Heart left ventricle (tissue), 16 donors: ENCODE results near the gene NEU1. TPM values are rescaled to one million over a fixed set of nuclear protein-coding genes. Genes with fewer than 3 reads are reported as not detected.
A peak's percentile ranks its signal among the peaks of the same experiment; 100 is the strongest.
"Not testable (repeated sequence)": the region's sequence is repeated elsewhere in the genome, so short reads cannot be mapped to it uniquely, and the experiment has no call there.

Experiments
- ATAC-seq, 4 donors: fragments of 200-7000 bp; cut with Tn5 transposase; one replicate each; pipeline ENCODE4 v1.9.1; 2020 to 2022; ENCODE audit warnings: moderate library complexity in 4 of 4, mild to moderate bottlenecking in 3 of 4, moderate number of reproducible peaks in 1 of 4
- DNase-seq, 5 donors: peaks; one replicate each; pipeline ENCODE4 v3.0.0-alpha.2; 2020
- H3K27ac ChIP-seq, 12 donors: fragments of 200-600 bp; sonication (generic) in 4 of 12; one replicate each; pipeline versions ENCODE4 v1.5.0 to v1.8.0; 2016 to 2022; ENCODE audit warnings: mild to moderate bottlenecking in 2 of 12
- H3K27me3 ChIP-seq, 9 donors: fragments of 200-600 bp; sonication (generic) in 2 of 9; one replicate each; pipeline versions ENCODE4 v1.5.1 to v1.8.0; 2016 to 2022; ENCODE audit warnings: mild to moderate bottlenecking in 3 of 9
- H3K36me3 ChIP-seq, 9 donors: fragments of 200-600 bp; sonication (generic) in 2 of 9; one replicate each; pipeline versions ENCODE4 v1.5.0 to v1.8.0; 2018 to 2022; ENCODE audit warnings: mild to moderate bottlenecking in 2 of 9
- H3K4me1 ChIP-seq, 12 donors: fragments of 200-600 bp; sonication (generic) in 4 of 12; one replicate each; pipeline versions ENCODE4 v1.5.0 to v1.8.0; 2016 to 2022; ENCODE audit warnings: mild to moderate bottlenecking in 3 of 12
- H3K4me3 ChIP-seq, 12 donors: fragments of 200-600 bp; sonication (generic) in 4 of 12; one replicate each; pipeline versions ENCODE4 v1.5.0 to v1.8.0; 2017 to 2022; ENCODE audit warnings: mild to moderate bottlenecking in 9 of 12, moderate library complexity in 4 of 12
- H3K9me3 ChIP-seq, 12 donors: fragments of 200-600 bp; sonication (generic) in 4 of 12; one replicate each; pipeline versions ENCODE4 v1.5.0 to v1.8.0; 2016 to 2022; ENCODE audit warnings: mild to moderate bottlenecking in 1 of 12
- POLR2A ChIP-seq, 2 donors: fragments of 450-650 bp; IDR thresholded peaks; one replicate each; pipeline ENCODE4 v1.6.1; 2017; ENCODE audit warnings: antibody characterized with exemption in 2 of 2, mild to moderate bottlenecking in 2 of 2, moderate library complexity in 2 of 2
- WGBS, 4 donors: extraction: QIAGEN DNeasy Blood & Tissue Kit in 2 of 4; methylation state at CpG; one replicate each; pipeline versions ENCODE4 v1.1.5 to v1.1.7; 2013 to 2018; 5-methylcytosine and 5-hydroxymethylcytosine counted together
- intact Hi-C, 10 donors: fragments of 100-400 bp; cut with DNase I; formaldehyde crosslinking; loops; one replicate each; pipeline versions ENCODE4 v1.11.1 to v1.14.2; 2022
- polyA plus RNA-seq, 2 donors: library from polyadenylated mRNA; stranded (reverse); fragments of 200-250 nt; gene quantifications; one replicate each; pipeline ENCODE4 v1.2.3, GENCODE V29; 2013
- total RNA-seq, 9 donors: library from RNA; depleted of rRNA in 2 of 9; stranded (reverse); fragments of >200 nt in 2 of 9; fragmentation: NEBNext Ultra II Directional in 3 of 9; extraction: Animal tissue kit (Norgen Biotek cat#: 25700) in 3 of 9; gene quantifications; one replicate each; pipeline versions ENCODE4 v1.1.0 to v1.2.4, GENCODE V29; 2016 to 2023
- TF ChIP-seq, protein P1 (sequence below), 12 donors: fragments of 200-600 bp; sonication (generic) in 4 of 12; IDR thresholded peaks; one replicate each; pipeline versions ENCODE4 v1.5.0 to v1.8.0; 2018 to 2022; ENCODE audit warnings: antibody characterized with exemption in 12 of 12, mild to moderate bottlenecking in 5 of 12
- donor health status: ischemic (EF 13 %, LVEDD 7.1; RV severe dilation, severe dysfunction).
- donor health status: healthy with polysubstance abuse.
- donor health status: DM: no; HTN: yes; CAD: no.
- donor health status: DM: no; HTN: no; CAD: no.
- donor health status: ischemic (EF 25% LVEDD 6.9; RV normal size, moderate dysfunction).
- donor health status: ischemic (EF 25% LVEDD 5.7; RV mildly dilated, moderate dysfunction).
- donor health status: healthy.
- donor health status: DM: yes; HTN: yes; CAD: no.
- donor health status: ischemic (EF 35%, LVEDD 5.7; RV mildly dilated, moderate dysfunction).
- donor health status: nonischemic (EF 11% LVEDD 7.7; RV severe dilation, severe dysfunction).
- donor health status: DM: yes; HTN: yes; CAD: no.
- donor health status: PGD.
- donor health status: ischemic (EF 29% LVEDD 5.4; RV normal size, mild dysfunction).
- donor health status: nonischemic (EF 23%, LVEDD 6.1; RV moderate dilation, normal function).

The NEU1 gene
- total and polyA plus RNA-seq, 11 donors = 18.7 to 63.1 (median 27.6) TPM

DNA sequence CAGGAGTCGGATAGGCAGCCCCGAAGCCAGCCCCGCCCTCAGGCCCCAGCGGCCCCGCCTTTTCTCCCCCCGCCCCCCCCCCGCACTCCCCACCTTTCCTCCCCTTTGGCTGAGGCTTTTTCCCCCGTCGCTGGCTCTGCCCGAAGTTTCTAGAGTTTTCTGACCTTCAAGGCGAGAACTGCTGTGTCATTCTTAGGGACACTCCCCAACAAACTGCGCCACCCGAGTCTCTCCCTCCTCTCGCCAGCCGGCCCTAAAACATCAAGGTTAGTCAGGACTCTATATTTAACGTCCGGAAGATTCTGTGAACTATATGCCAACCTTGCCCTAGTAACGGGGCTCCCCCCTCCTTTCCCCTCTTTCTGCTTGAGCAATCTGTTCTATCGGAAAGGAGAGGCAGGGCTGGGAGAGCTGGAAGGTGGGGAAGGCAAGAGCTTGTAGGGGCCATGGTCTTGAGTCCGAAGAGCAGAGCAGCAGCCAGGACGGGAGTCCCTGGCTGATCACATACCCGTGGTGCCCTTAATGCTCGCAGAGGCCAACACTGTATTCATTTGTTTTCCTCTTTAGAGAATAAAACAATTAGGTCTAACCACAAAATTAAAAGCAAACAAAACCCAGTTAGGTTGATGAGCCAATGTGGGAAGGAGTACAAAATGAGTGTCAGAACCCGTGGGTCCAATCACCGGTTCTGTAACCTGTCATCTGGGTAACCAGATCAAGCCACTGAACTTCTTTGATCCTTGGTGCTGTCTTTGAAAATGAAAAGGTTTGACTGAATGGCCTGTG lies 40.4 kb downstream of the NEU1 start:
- 1 to 3% (median 2%) methylated on average over 24 to 25 of the region's 25 CpGs for WGBS, 4 donors
- Histone ChIP-seq H3K36me3 (peaks cover 0 to 3% (median 0%) of the 10 kb centered on the region in 9 donors), H3K4me1 (peaks cover 0 to 78% (median 52%) of the 10 kb centered on the region in 12 donors), H3K4me3 (peak overlapping the region; percentile 2 to 73 (median 62)), H3K9me3 (no peaks in the 10 kb centered on the region), H3K27ac (peak overlapping the region; percentile 93 to 100 (median 99)), H3K27me3 (no peaks in the 10 kb centered on the region)
- TF ChIP-seq, protein P1, sequence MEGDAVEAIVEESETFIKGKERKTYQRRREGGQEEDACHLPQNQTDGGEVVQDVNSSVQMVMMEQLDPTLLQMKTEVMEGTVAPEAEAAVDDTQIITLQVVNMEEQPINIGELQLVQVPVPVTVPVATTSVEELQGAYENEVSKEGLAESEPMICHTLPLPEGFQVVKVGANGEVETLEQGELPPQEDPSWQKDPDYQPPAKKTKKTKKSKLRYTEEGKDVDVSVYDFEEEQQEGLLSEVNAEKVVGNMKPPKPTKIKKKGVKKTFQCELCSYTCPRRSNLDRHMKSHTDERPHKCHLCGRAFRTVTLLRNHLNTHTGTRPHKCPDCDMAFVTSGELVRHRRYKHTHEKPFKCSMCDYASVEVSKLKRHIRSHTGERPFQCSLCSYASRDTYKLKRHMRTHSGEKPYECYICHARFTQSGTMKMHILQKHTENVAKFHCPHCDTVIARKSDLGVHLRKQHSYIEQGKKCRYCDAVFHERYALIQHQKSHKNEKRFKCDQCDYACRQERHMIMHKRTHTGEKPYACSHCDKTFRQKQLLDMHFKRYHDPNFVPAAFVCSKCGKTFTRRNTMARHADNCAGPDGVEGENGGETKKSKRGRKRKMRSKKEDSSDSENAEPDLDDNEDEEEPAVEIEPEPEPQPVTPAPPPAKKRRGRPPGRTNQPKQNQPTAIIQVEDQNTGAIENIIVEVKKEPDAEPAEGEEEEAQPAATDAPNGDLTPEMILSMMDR (IDR thresholded peaks at IDR 0.05) = no peak
- TF ChIP-seq POLR2A (IDR thresholded peaks at IDR 0.05) = peak in 1 of 2 donors; percentile 82
- peak; percentile 82 to 93 (median 89) for DNase-seq
- peak; percentile 58 to 82 (median 72) for ATAC-seq
- intact Hi-C loops = loop anchor here in 1 of 10 donors (5.0 kb wide), 1 partner anchor 90 kb away; no protein-coding TSS in a partner anchor

DNA sequence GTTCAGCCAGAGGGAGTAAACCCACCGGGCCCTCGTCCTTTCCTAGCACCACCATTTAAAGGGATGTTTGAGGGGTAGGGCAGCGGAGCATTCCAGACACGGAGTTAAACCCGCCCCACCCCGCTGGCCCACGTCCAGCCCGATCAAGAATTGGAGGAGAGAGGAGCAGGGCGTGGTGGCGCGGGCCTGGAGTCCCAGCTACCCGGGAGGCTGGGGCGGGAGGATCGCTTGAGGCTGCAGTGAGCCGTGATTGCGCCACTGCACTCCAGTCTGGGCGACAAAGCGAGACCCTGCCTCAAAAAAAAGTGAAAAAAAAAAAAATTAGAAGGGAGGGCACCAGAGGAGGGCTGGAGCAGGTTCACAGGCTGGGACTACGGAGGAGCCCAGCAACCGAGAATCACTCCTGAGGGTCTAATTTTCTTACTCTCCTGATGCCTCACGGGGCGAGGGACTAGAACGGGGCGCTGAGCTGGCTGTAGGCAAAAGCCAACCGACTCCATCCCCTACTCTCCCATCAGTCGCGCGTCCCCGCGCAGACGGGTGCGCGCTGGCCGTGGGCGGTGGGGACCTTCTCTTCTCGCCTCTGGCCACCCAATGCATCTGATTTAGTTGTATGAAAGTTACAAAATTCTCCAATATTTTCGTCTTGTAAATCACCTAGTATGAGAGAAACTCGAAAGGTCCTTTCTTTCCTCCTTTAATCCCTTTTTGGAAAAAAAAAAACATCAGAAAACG lies 41.2 kb downstream of the NEU1 start:
- ATAC-seq = peak; percentile 38 to 68 (median 59)
- peaks cover 0 to 75% (median 50%) of the 10 kb centered on the region in 12 donors for H3K4me1 ChIP-seq

DNA sequence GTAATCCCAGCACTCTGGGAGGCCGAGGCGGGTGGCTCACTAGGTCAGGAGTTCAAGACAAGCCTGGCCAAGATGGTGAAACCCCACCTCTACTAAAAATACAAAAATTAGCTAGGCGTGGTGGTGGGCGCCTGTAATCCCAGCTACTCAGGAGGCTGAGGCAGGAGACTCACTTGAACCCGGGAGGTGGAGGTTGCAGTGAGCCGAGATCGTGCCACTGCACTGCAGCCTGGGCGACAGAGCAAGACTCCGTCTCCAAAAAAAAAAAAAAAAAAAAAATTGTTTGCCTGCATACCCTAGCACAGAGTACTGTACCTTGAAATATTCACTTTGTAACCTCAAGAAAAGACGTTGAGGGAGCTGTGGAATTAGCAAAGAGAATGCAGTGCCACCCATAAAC lies 42.2 kb downstream of the NEU1 start:
- WGBS, 4 donors = 88 to 92% (median 91%) methylated on average over 10 of the region's 10 CpGs
- ATAC-seq, H3K9me3 ChIP-seq, H3K36me3 ChIP-seq, H3K27me3 ChIP-seq, DNase-seq: not testable (repeated sequence)
- Histone ChIP-seq H3K4me1 (peaks cover 0 to 65% (median 45%) of the 10 kb centered on the region in 12 donors), H3K4me3 (peak overlapping the region in 4 of 12 donors; percentile 63 to 72 (median 66)), H3K27ac (peak overlapping the region; percentile 93 to 100 (median 99))
- intact Hi-C loops = loop anchor here in 1 of 10 donors (5.0 kb wide), 1 partner anchor 88 kb away; no protein-coding TSS in a partner anchor

More for the DNA sequence above, 41.2 kb downstream of the NEU1 start:
- peak in 1 of 2 donors; percentile 49 for TF ChIP-seq POLR2A (IDR thresholded peaks at IDR 0.05)
- TF ChIP-seq, protein P1 (IDR thresholded peaks at IDR 0.05) = no peak
- Histone ChIP-seq H3K36me3 (peaks cover 0 to 3% (median 0%) of the 10 kb centered on the region in 9 donors), H3K9me3 (no peaks in the 10 kb centered on the region), H3K4me3 (peak overlapping the region; percentile 24 to 73 (median 62)), H3K27me3 (no peaks in the 10 kb centered on the region), H3K27ac (peak overlapping the region; percentile 93 to 100 (median 99))
- WGBS, 4 donors = 4 to 5% (median 5%) methylated on average over 39 of the region's 39 CpGs
- DNase-seq = peak; percentile 64 to 89 (median 82)
- intact Hi-C loops = loop anchor here in 1 of 10 donors (5.0 kb wide), 1 partner anchor 89 kb away; no protein-coding TSS in a partner anchor

DNA sequence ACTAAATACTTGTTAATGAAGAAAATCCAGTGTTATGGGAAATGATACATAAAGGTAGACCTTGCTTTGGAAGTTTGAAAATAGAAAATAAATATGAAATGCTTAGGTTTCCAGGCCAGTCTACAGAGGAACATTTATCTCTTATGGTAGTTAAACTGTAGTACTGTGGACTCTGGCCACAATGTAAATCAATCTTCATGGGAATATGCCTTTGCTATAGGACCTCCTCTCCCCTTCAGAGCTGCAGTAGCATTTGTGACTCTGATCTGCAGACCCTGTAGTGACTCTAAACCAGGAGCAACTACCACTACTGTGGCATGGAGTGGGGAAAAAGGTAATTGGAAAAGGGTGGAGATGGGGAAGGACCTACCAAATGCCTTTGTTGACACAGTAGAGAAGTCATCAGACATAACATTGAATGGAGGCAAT lies 42.7 kb downstream of the NEU1 start:
- ATAC-seq = no peak
- Histone ChIP-seq H3K36me3 (peaks cover 0 to 3% (median 0%) of the 10 kb centered on the region in 9 donors), H3K27me3 (no peaks in the 10 kb centered on the region), H3K4me1 (peaks cover 0 to 64% (median 45%) of the 10 kb centered on the region in 12 donors), H3K27ac (peak overlapping the region; percentile 33 to 100 (median 98)), H3K9me3 (no peaks in the 10 kb centered on the region), H3K4me3 (peak overlapping the region in 7 of 12 donors; percentile 58 to 70 (median 65))
- TF ChIP-seq, protein P1 (IDR thresholded peaks at IDR 0.05) = no peak
- TF ChIP-seq POLR2A (IDR thresholded peaks at IDR 0.05) = no peak
- DNase-seq = no peak
- intact Hi-C loops = loop anchor here in 1 of 10 donors (5.0 kb wide), 1 partner anchor 88 kb away; no protein-coding TSS in a partner anchor

DNA sequence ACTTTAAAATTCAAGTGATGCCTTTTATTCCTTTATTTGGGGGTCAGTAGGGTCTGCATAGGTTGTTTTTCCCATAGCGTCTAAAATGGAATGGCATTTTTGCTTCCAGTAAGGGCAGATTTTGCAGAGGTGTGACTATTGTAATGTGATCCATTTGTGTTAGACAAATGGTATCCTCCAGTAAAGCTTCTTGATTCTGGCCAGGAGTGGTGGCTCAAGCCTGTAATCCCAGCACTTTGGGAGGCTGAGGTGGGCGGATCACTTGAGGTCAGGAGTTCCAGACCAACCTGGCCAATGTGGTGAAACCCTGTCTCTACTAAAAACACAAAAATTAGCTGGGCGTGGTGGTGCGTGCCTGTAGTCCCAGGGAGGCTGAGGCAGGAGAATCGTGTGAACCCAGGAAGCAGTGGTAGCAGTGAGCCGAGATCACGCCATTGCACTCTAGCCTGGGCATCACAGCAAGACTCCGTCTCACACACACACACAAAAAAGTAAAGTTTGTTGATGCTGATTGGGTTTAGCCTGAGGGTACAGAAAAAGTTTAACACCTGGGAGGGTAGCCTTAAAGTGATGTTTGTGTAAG lies 44.6 kb downstream of the NEU1 start:
- Histone ChIP-seq H3K4me3 (peak overlapping the region; percentile 24 to 70 (median 63)), H3K4me1 (peaks cover 0 to 61% (median 50%) of the 10 kb centered on the region in 12 donors), H3K27ac (peak overlapping the region; percentile 63 to 100 (median 98))
- WGBS, 4 donors = 26 to 54% (median 41%) methylated on average over 8 of the region's 8 CpGs
- H3K27me3 ChIP-seq, H3K36me3 ChIP-seq, DNase-seq, intact Hi-C loops, H3K9me3 ChIP-seq, ATAC-seq: not testable (repeated sequence)
